ENCODE results near the gene CBLB. TPM values are rescaled to one million over a fixed set of nuclear protein-coding genes. Genes with fewer than 3 reads are reported as not detected.

Gene CBLB
- total and polyA plus RNA-seq, 4 donors = 3.1 to 22.8 (median 9.8) TPM

DNA sequence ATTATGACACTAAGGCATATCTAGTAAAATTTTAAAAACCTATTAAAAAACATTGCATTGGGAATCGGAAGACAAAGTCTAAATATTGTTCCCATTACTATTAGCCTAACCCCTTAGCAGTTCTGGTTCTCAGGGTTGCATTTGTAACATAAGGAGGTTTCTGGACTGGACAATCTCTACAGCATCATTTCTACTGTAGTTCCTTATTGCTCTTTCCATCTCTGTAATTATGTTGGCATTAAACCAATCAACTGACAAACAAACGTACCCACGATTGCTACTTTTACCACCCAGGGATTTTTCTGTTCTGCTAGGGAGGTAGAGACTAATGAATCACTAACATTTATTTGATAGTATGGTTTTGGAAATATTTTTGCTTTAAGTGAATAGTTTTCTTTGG, 190.8 kb downstream of the CBLB start:
- TF ChIP-seq SP1 (IDR thresholded peaks at IDR 0.05) = no peak
- no peak for TF ChIP-seq GABPA (IDR thresholded peaks at IDR 0.05 in 1 of 2, conservative IDR thresholded peaks at IDR 0.05 in 1 of 2)
- TF ChIP-seq, protein P1, sequence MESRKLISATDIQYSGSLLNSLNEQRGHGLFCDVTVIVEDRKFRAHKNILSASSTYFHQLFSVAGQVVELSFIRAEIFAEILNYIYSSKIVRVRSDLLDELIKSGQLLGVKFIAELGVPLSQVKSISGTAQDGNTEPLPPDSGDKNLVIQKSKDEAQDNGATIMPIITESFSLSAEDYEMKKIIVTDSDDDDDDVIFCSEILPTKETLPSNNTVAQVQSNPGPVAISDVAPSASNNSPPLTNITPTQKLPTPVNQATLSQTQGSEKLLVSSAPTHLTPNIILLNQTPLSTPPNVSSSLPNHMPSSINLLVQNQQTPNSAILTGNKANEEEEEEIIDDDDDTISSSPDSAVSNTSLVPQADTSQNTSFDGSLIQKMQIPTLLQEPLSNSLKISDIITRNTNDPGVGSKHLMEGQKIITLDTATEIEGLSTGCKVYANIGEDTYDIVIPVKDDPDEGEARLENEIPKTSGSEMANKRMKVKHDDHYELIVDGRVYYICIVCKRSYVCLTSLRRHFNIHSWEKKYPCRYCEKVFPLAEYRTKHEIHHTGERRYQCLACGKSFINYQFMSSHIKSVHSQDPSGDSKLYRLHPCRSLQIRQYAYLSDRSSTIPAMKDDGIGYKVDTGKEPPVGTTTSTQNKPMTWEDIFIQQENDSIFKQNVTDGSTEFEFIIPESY (IDR thresholded peaks at IDR 0.05) = no peak
- no peak for TF ChIP-seq TAF1 (conservative IDR thresholded peaks at IDR 0.05)
- no peak for DNase-seq (ENCODE audit: low spot score)
- Histone ChIP-seq H3K9me3 (ENCODE audit: control insufficient read depth in 4 of 4, low read length in 3 of 4) (no peaks in the 10 kb centered on the region), H3K9ac (ENCODE audit: low read depth in 1 of 2, low read length in 2 of 2) (no peak overlapping the region), H3K27ac (ENCODE audit: low read depth in 1 of 2, low read length in 2 of 2) (no peak overlapping the region), H3K4me1 (ENCODE audit: control insufficient read depth in 4 of 4, insufficient read depth in 4 of 4, low read length in 3 of 4) (peaks cover 0 to 3% (median 0%) of the 10 kb centered on the region in 4 donors), H3K4me3 (ENCODE audit: low read depth in 1 of 3, low read length in 3 of 3) (no peak overlapping the region), H3K27me3 (ENCODE audit: control insufficient read depth in 4 of 4, insufficient read depth in 4 of 4, low read length in 3 of 4) (no peaks in the 10 kb centered on the region), H3K36me3 (ENCODE audit: control insufficient read depth in 4 of 4, insufficient read depth in 3 of 4, low read depth in 1 of 4, low read length in 3 of 4) (peaks cover 2 to 25% (median 13%) of the 10 kb centered on the region in 4 donors)
- 81% methylated on average over 3 of the region's 3 CpGs for WGBS

DNA sequence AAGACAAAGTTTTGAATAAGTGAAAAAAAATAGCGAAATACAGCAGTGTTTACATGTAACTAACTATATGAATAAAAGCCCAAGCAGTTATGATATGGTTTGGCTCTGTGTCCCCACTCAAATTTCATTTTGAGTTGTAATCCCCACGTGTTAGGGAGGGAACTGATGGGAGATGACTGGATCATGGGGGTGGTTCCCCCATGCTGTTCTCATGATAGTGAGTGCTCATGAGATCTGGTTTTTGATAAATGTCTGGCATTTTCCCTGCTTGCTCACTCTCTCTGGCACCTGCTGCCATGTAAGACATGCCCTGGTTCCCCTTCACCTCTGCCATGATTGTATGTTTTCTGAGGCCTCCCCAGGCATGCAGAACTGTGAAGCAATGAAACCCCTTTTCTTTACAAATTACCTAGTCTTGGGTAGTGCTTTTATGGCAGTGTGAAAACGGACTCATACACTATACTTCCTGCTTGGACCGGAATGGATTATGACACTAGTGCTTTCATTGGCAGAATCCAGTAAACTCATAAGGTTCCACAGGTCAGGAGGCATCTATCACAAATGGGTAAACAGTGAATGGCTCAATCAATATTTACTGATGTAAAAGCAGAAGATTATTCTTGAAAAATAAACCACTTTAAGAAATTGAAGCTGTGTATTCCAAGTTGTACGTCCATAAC, 192.1 kb downstream of the CBLB start:
- Histone ChIP-seq H3K9ac (ENCODE audit: low read depth in 1 of 2, low read length in 2 of 2) (no peak overlapping the region), H3K36me3 (ENCODE audit: control insufficient read depth in 4 of 4, insufficient read depth in 3 of 4, low read depth in 1 of 4, low read length in 3 of 4) (peaks cover 2 to 25% (median 13%) of the 10 kb centered on the region in 4 donors), H3K4me3 (ENCODE audit: low read depth in 1 of 3, low read length in 3 of 3) (no peak overlapping the region), H3K27me3 (ENCODE audit: control insufficient read depth in 4 of 4, insufficient read depth in 4 of 4, low read length in 3 of 4) (no peaks in the 10 kb centered on the region), H3K27ac (ENCODE audit: low read depth in 1 of 2, low read length in 2 of 2) (no peak overlapping the region), H3K4me1 (ENCODE audit: control insufficient read depth in 4 of 4, insufficient read depth in 4 of 4, low read length in 3 of 4) (peaks cover 0 to 3% (median 0%) of the 10 kb centered on the region in 4 donors), H3K9me3 (ENCODE audit: control insufficient read depth in 4 of 4, low read length in 3 of 4) (no peaks in the 10 kb centered on the region)
- TF ChIP-seq RXRA (IDR thresholded peaks at IDR 0.05) = no peak
- TF ChIP-seq, protein P2, sequence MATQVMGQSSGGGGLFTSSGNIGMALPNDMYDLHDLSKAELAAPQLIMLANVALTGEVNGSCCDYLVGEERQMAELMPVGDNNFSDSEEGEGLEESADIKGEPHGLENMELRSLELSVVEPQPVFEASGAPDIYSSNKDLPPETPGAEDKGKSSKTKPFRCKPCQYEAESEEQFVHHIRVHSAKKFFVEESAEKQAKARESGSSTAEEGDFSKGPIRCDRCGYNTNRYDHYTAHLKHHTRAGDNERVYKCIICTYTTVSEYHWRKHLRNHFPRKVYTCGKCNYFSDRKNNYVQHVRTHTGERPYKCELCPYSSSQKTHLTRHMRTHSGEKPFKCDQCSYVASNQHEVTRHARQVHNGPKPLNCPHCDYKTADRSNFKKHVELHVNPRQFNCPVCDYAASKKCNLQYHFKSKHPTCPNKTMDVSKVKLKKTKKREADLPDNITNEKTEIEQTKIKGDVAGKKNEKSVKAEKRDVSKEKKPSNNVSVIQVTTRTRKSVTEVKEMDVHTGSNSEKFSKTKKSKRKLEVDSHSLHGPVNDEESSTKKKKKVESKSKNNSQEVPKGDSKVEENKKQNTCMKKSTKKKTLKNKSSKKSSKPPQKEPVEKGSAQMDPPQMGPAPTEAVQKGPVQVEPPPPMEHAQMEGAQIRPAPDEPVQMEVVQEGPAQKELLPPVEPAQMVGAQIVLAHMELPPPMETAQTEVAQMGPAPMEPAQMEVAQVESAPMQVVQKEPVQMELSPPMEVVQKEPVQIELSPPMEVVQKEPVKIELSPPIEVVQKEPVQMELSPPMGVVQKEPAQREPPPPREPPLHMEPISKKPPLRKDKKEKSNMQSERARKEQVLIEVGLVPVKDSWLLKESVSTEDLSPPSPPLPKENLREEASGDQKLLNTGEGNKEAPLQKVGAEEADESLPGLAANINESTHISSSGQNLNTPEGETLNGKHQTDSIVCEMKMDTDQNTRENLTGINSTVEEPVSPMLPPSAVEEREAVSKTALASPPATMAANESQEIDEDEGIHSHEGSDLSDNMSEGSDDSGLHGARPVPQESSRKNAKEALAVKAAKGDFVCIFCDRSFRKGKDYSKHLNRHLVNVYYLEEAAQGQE (IDR thresholded peaks at IDR 0.05) = no peak
- TF ChIP-seq FOXA1 (IDR thresholded peaks at IDR 0.05) = no peak
- peak in 1 of 2 donors; percentile 27 for TF ChIP-seq GABPA (IDR thresholded peaks at IDR 0.05 in 1 of 2, conservative IDR thresholded peaks at IDR 0.05 in 1 of 2)
- TF ChIP-seq, protein P3, sequence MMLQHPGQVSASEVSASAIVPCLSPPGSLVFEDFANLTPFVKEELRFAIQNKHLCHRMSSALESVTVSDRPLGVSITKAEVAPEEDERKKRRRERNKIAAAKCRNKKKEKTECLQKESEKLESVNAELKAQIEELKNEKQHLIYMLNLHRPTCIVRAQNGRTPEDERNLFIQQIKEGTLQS (IDR thresholded peaks at IDR 0.05) = no peak
- TF ChIP-seq HNF4A (conservative IDR thresholded peaks at IDR 0.05) = peak in 1 of 2 donors; percentile 11
- TF ChIP-seq, protein P4, sequence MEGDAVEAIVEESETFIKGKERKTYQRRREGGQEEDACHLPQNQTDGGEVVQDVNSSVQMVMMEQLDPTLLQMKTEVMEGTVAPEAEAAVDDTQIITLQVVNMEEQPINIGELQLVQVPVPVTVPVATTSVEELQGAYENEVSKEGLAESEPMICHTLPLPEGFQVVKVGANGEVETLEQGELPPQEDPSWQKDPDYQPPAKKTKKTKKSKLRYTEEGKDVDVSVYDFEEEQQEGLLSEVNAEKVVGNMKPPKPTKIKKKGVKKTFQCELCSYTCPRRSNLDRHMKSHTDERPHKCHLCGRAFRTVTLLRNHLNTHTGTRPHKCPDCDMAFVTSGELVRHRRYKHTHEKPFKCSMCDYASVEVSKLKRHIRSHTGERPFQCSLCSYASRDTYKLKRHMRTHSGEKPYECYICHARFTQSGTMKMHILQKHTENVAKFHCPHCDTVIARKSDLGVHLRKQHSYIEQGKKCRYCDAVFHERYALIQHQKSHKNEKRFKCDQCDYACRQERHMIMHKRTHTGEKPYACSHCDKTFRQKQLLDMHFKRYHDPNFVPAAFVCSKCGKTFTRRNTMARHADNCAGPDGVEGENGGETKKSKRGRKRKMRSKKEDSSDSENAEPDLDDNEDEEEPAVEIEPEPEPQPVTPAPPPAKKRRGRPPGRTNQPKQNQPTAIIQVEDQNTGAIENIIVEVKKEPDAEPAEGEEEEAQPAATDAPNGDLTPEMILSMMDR (IDR thresholded peaks at IDR 0.05; ENCODE audit: low read depth, low read length, missing input control) = no peak
- no peak for TF ChIP-seq EGR1 (IDR thresholded peaks at IDR 0.05; ENCODE audit: low read depth in 2 of 2)
- TF ChIP-seq TAF1 (conservative IDR thresholded peaks at IDR 0.05) = no peak
- TF ChIP-seq FOXA2 (IDR thresholded peaks at IDR 0.05) = no peak
- TF ChIP-seq, protein P5, sequence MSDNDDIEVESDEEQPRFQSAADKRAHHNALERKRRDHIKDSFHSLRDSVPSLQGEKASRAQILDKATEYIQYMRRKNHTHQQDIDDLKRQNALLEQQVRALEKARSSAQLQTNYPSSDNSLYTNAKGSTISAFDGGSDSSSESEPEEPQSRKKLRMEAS (IDR thresholded peaks at IDR 0.05) = no peak
- TF ChIP-seq YY1 (IDR thresholded peaks at IDR 0.05) = no peak
- TF ChIP-seq NR2F2 (IDR thresholded peaks at IDR 0.05) = no peak
- TF ChIP-seq RAD21 (IDR thresholded peaks at IDR 0.05) = no peak
- TF ChIP-seq, protein P1 (IDR thresholded peaks at IDR 0.05) = no peak
- 62% methylated on average over 5 of the region's 5 CpGs for WGBS
- no peak for DNase-seq (ENCODE audit: low spot score)
